Measurements from ENCODE around the gene MED29.

The MED29 gene

GRCh38 chr19:39433480-39434079 lies 42.4 kb downstream of the MED29 start:
- DNase-seq = no peak

GRCh38 chr19:39434123-39435076 lies 43.2 kb downstream of the MED29 start:
- DNase-seq = no peak

- peak; percentile 99 for DNase-seq
Measured at GRCh38 chr19:39435499-39436349, 44.5 kb downstream of the MED29 start, which contains the start of gene RPS16. TSS of gene RPS16 (minus strand) at chr19:39435949. CDS start at chr19:39435895, 54 bp downstream.

GRCh38 chr19:39436350-39436716 lies 45.2 kb downstream of the MED29 start:
- DNase-seq = no peak

- DNase-seq = no peak
Measured at GRCh38 chr19:39438270-39438934, 47.2 kb downstream of the MED29 start.

GRCh38 chr19:39444598-39445195 lies 53.5 kb downstream of the MED29 start:
- no peak for DNase-seq

GRCh38 chr19:39445196-39446111 lies 54.3 kb downstream of the MED29 start, which contains the start of gene SUPT5H:
TSS of gene SUPT5H (plus strand) at chr19:39445582. CDS start at chr19:39445891, 309 bp downstream.
- peak; percentile 99 for DNase-seq

GRCh38 chr19:39446365-39447084 lies 55.3 kb downstream of the MED29 start:
- DNase-seq = no peak

GRCh38 chr19:39448271-39448670 lies 57.1 kb downstream of the MED29 start:
- peak; percentile 94 for DNase-seq

- no peak for DNase-seq
Measured at GRCh38 chr19:39449116-39449797, 58.1 kb downstream of the MED29 start.
